K562 (cell line): ENCODE measurements around the gene SLC29A2. TPM values are rescaled to one million over a fixed set of nuclear protein-coding genes. Genes with fewer than 3 reads are reported as not detected.

ENCODE experiments used
- FOXK2 ChIP-seq, 2 experiments: fragments of 450-650 bp; IDR thresholded peaks in 1 of 2; conservative IDR thresholded peaks in 1 of 2; 2 replicates each; pipeline ENCODE4 v1.6.1; 2016; ENCODE audit warnings: low read depth in 2 of 2, mild to moderate bottlenecking in 1 of 2
- FOXO4 ChIP-seq: fragments of 450-650 bp; formaldehyde crosslinking; IDR thresholded peaks from 2 replicates; pipeline ENCODE4 v1.4.0; 2020; ENCODE audit warnings: mild to moderate bottlenecking, moderate library complexity
- KAT7 ChIP-seq: sonication (generic); formaldehyde crosslinking; IDR thresholded peaks from 2 replicates; pipeline ENCODE4 v1.8.0; 2022; ENCODE audit warnings: missing genetic modification reagents, mild to moderate bottlenecking, borderline replicate concordance
- PHF8 ChIP-seq: fragments of 200-600 bp; sonication (generic); IDR thresholded peaks from 2 replicates; pipeline ENCODE4 v1.6.1; 2012; ENCODE audit warnings: mixed run types, mild to moderate bottlenecking, inconsistent platforms, low read length, moderate library complexity, borderline replicate concordance
- POLR2G ChIP-seq: fragments of 200-400 bp; formaldehyde crosslinking; IDR thresholded peaks from 2 replicates; pipeline ENCODE4 v1.6.1; 2017; ENCODE audit warnings: low read depth, mild to moderate bottlenecking, antibody characterized with exemption, low read length, moderate library complexity
- VEZF1 ChIP-seq: fragments of 200-800 bp; sonication (Bioruptor generic); IDR thresholded peaks from 2 replicates; pipeline ENCODE4 v1.6.1; 2017; ENCODE audit warnings: missing genetic modification characterization, missing compliant biosample characterization
- polyA plus RNA-seq, 8 experiments: library from polyadenylated mRNA; depleted of rRNA in 4 of 8; stranded (reverse) in 5 of 8; unstranded in 3 of 8; fragments of >200 nt; fragmentation: Nextera tagmentation in 2 of 8; fragmentation: Illumina TruSeq in 1 of 8; extraction: Ambion mirVana in 2 of 8; extraction: Trizol in 1 of 8; gene quantifications; 2 replicates each; pipeline versions ENCODE4 v1.2.1 to v1.2.3, GENCODE V29; 2011 to 2014; ENCODE audit warnings: inconsistent platforms in 1 of 8, missing spikeins in 1 of 8
- total RNA-seq, 7 experiments: library from RNA; depleted of rRNA in 6 of 7; stranded (reverse); fragments of >200 nt in 6 of 7; fragmentation: Illumina TruSeq in 2 of 7; extraction: Trizol in 2 of 7; gene quantifications; 2 replicates each; pipeline versions ENCODE4 v1.2.1 to v1.2.3, GENCODE V29; 2011 to 2021; ENCODE audit warnings: low replicate concordance in 1 of 7
- TF ChIP-seq, protein P1 (sequence below), 3 experiments: IDR thresholded peaks in 2 of 3; conservative IDR thresholded peaks in 1 of 3; 2 replicates each; pipeline ENCODE4 v1.5.1; 2011 to 2012; ENCODE audit warnings: low read length in 3 of 3, mild to moderate bottlenecking in 3 of 3, control low read depth in 2 of 3, improper control_type of control experiment in 1 of 3, inconsistent platforms in 1 of 3, low read depth in 1 of 3, mixed read lengths in 1 of 3, moderate library complexity in 1 of 3; ENCODE audit not compliant: insufficient read depth in 2 of 3
- TF ChIP-seq, protein P2 (sequence below): fragments of 450-650 bp; IDR thresholded peaks from 2 replicates; pipeline ENCODE4 v1.6.1; 2016; ENCODE audit warnings: mild to moderate bottlenecking, moderate library complexity

The SLC29A2 gene
- total and polyA plus RNA-seq, 9 of the 15 experiments (the other 6 are each of a cell fraction or from before 2014, with no cell fraction given), result 2.4 to 48.6 (median 14.2) TPM

GRCh38 chr11:66312549-66313320, 58.8 kb downstream of the SLC29A2 start (continued):
- TF ChIP-seq VEZF1 (CRISPR knock-in tag) (peak; percentile 54; the same call in 1 of the 2 replicates), KAT7 (CRISPR knock-in tag) (no peak), PHF8 (peak; percentile 35; the same call in 1 of the 2 replicates), FOXK2 (conservative IDR thresholded peaks at IDR 0.05 in 1 of 2, IDR thresholded peaks at IDR 0.05 in 1 of 2; ENCODE audit: low read depth in 2 of 2) (peak in 1 of 2 experiments; percentile 70; a peak in 2 of 4 replicates), POLR2G (peak; percentile 67), FOXO4 (CRISPR knock-in tag) (no peak)
- TF ChIP-seq, protein P1, sequence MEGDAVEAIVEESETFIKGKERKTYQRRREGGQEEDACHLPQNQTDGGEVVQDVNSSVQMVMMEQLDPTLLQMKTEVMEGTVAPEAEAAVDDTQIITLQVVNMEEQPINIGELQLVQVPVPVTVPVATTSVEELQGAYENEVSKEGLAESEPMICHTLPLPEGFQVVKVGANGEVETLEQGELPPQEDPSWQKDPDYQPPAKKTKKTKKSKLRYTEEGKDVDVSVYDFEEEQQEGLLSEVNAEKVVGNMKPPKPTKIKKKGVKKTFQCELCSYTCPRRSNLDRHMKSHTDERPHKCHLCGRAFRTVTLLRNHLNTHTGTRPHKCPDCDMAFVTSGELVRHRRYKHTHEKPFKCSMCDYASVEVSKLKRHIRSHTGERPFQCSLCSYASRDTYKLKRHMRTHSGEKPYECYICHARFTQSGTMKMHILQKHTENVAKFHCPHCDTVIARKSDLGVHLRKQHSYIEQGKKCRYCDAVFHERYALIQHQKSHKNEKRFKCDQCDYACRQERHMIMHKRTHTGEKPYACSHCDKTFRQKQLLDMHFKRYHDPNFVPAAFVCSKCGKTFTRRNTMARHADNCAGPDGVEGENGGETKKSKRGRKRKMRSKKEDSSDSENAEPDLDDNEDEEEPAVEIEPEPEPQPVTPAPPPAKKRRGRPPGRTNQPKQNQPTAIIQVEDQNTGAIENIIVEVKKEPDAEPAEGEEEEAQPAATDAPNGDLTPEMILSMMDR (IDR thresholded peaks at IDR 0.05 in 2 of 3, conservative IDR thresholded peaks at IDR 0.05 in 1 of 3; ENCODE audit: insufficient read depth in 2 of 3, low read depth in 1 of 3, low read length in 3 of 3), result 0 out of 6 replicates have a peak, but pooled peaks of 1 of the 3 experiments have one; percentile 2
- TF ChIP-seq, protein P2, sequence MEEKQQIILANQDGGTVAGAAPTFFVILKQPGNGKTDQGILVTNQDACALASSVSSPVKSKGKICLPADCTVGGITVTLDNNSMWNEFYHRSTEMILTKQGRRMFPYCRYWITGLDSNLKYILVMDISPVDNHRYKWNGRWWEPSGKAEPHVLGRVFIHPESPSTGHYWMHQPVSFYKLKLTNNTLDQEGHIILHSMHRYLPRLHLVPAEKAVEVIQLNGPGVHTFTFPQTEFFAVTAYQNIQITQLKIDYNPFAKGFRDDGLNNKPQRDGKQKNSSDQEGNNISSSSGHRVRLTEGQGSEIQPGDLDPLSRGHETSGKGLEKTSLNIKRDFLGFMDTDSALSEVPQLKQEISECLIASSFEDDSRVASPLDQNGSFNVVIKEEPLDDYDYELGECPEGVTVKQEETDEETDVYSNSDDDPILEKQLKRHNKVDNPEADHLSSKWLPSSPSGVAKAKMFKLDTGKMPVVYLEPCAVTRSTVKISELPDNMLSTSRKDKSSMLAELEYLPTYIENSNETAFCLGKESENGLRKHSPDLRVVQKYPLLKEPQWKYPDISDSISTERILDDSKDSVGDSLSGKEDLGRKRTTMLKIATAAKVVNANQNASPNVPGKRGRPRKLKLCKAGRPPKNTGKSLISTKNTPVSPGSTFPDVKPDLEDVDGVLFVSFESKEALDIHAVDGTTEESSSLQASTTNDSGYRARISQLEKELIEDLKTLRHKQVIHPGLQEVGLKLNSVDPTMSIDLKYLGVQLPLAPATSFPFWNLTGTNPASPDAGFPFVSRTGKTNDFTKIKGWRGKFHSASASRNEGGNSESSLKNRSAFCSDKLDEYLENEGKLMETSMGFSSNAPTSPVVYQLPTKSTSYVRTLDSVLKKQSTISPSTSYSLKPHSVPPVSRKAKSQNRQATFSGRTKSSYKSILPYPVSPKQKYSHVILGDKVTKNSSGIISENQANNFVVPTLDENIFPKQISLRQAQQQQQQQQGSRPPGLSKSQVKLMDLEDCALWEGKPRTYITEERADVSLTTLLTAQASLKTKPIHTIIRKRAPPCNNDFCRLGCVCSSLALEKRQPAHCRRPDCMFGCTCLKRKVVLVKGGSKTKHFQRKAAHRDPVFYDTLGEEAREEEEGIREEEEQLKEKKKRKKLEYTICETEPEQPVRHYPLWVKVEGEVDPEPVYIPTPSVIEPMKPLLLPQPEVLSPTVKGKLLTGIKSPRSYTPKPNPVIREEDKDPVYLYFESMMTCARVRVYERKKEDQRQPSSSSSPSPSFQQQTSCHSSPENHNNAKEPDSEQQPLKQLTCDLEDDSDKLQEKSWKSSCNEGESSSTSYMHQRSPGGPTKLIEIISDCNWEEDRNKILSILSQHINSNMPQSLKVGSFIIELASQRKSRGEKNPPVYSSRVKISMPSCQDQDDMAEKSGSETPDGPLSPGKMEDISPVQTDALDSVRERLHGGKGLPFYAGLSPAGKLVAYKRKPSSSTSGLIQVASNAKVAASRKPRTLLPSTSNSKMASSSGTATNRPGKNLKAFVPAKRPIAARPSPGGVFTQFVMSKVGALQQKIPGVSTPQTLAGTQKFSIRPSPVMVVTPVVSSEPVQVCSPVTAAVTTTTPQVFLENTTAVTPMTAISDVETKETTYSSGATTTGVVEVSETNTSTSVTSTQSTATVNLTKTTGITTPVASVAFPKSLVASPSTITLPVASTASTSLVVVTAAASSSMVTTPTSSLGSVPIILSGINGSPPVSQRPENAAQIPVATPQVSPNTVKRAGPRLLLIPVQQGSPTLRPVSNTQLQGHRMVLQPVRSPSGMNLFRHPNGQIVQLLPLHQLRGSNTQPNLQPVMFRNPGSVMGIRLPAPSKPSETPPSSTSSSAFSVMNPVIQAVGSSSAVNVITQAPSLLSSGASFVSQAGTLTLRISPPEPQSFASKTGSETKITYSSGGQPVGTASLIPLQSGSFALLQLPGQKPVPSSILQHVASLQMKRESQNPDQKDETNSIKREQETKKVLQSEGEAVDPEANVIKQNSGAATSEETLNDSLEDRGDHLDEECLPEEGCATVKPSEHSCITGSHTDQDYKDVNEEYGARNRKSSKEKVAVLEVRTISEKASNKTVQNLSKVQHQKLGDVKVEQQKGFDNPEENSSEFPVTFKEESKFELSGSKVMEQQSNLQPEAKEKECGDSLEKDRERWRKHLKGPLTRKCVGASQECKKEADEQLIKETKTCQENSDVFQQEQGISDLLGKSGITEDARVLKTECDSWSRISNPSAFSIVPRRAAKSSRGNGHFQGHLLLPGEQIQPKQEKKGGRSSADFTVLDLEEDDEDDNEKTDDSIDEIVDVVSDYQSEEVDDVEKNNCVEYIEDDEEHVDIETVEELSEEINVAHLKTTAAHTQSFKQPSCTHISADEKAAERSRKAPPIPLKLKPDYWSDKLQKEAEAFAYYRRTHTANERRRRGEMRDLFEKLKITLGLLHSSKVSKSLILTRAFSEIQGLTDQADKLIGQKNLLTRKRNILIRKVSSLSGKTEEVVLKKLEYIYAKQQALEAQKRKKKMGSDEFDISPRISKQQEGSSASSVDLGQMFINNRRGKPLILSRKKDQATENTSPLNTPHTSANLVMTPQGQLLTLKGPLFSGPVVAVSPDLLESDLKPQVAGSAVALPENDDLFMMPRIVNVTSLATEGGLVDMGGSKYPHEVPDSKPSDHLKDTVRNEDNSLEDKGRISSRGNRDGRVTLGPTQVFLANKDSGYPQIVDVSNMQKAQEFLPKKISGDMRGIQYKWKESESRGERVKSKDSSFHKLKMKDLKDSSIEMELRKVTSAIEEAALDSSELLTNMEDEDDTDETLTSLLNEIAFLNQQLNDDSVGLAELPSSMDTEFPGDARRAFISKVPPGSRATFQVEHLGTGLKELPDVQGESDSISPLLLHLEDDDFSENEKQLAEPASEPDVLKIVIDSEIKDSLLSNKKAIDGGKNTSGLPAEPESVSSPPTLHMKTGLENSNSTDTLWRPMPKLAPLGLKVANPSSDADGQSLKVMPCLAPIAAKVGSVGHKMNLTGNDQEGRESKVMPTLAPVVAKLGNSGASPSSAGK, result peak; percentile 75; the same call in 1 of the 2 replicates
